GM23248 (cell line): ENCODE data around the gene CCDC85B. TPM values are rescaled to one million over a fixed set of nuclear protein-coding genes. Genes with fewer than 3 reads are reported as not detected.
A peak's percentile ranks its signal among the peaks of the same experiment; 100 is the strongest.

Experiments
- DNase-seq: peaks from one replicate; pipeline ENCODE4 v3.0.0-alpha.2; 2015
- H2AFZ ChIP-seq: fragments of 200-600 bp; sonication (generic); 2 replicates; pipeline ENCODE4 v1.6.1; 2016; ENCODE audit warnings: antibody characterized with exemption
- H3F3A ChIP-seq: fragments of 200-600 bp; sonication (generic); 2 replicates; pipeline ENCODE4 v1.6.1; 2016; ENCODE audit warnings: mild to moderate bottlenecking, antibody characterized with exemption, mixed run types; ENCODE audit not compliant: insufficient read depth
- H3K27ac ChIP-seq: fragments of 200-600 bp; sonication (generic); 2 replicates; pipeline ENCODE4 v1.5.1; 2016; ENCODE audit warnings: mild to moderate bottlenecking
- H3K27me3 ChIP-seq: fragments of 200-600 bp; sonication (generic); replicated peaks from 2 replicates; pipeline ENCODE4 v1.6.1; 2016; ENCODE audit warnings: mild to moderate bottlenecking; ENCODE audit not compliant: insufficient read depth
- H3K36me3 ChIP-seq: fragments of 200-600 bp; sonication (generic); 2 replicates; pipeline ENCODE4 v1.6.1; 2016; ENCODE audit warnings: low read depth, mild to moderate bottlenecking
- H3K4me1 ChIP-seq: fragments of 200-600 bp; sonication (generic); 2 replicates; pipeline ENCODE4 v1.6.1; 2016; ENCODE audit warnings: mild to moderate bottlenecking; ENCODE audit not compliant: insufficient read depth
- H3K4me2 ChIP-seq: fragments of 200-600 bp; sonication (generic); one replicate; pipeline ENCODE4 v1.6.1; 2016; ENCODE audit warnings: mild to moderate bottlenecking; ENCODE audit not compliant: unreplicated experiment
- H3K4me3 ChIP-seq: fragments of 200-600 bp; sonication (generic); 2 replicates; pipeline ENCODE4 v1.5.1; 2016; ENCODE audit warnings: mild to moderate bottlenecking
- H3K79me2 ChIP-seq: fragments of 200-600 bp; sonication (generic); 2 replicates; pipeline ENCODE4 v1.6.1; 2016; ENCODE audit warnings: mild to moderate bottlenecking; ENCODE audit not compliant: insufficient read depth
- H3K9ac ChIP-seq: fragments of 200-600 bp; sonication (generic); 2 replicates; pipeline ENCODE4 v1.6.1; 2016; ENCODE audit warnings: mild to moderate bottlenecking
- H3K9me2 ChIP-seq: fragments of 200-600 bp; sonication (generic); 2 replicates; pipeline ENCODE4 v1.6.1; 2016; ENCODE audit warnings: mixed run types, mild to moderate bottlenecking, moderate library complexity; ENCODE audit not compliant: insufficient read depth
- H3K9me3 ChIP-seq: fragments of 200-600 bp; sonication (generic); one replicate; pipeline ENCODE4 v1.6.1; 2017; ENCODE audit warnings: low read depth
- H4K20me1 ChIP-seq: fragments of 200-600 bp; sonication (generic); 2 replicates; pipeline ENCODE4 v1.6.0; 2016; ENCODE audit not compliant: insufficient read depth
- EZH2 ChIP-seq: fragments of 200-600 bp; sonication (generic); IDR thresholded peaks from 2 replicates; pipeline ENCODE4 v1.6.1; 2018; ENCODE audit warnings: antibody characterized with exemption, mild to moderate bottlenecking; ENCODE audit not compliant: insufficient read depth, poor library complexity, severe bottlenecking
- EZH2phosphoT487 ChIP-seq: fragments of 200-600 bp; sonication (generic); IDR thresholded peaks from 2 replicates; pipeline ENCODE4 v1.6.1; 2018; ENCODE audit warnings: antibody characterized with exemption, moderate library complexity, mild to moderate bottlenecking, low read depth; ENCODE audit not compliant: insufficient read depth
- WGBS, 2 experiments: methylation state at CpG; one replicate each; pipeline ENCODE4 v1.1.6; 2015 to 2017; ENCODE audit warnings: low lambda C conversion rate in 2 of 2, low coverage in 1 of 2; ENCODE audit errors: missing lambda C conversion rate in 2 of 2; 5-methylcytosine and 5-hydroxymethylcytosine counted together
- in situ Hi-C: fragments of 300-500 bp; cut with MboI; formaldehyde crosslinking; loops from 2 replicates; pipeline ENCODE4 v1.15.0; 2020
- polyA plus RNA-seq: library from polyadenylated mRNA; unstranded; fragments of >200 nt; fragmentation: Nextera tagmentation; extraction: Ambion mirVana; gene quantifications from 2 replicates; pipeline ENCODE4 v1.2.1, GENCODE V29; 2016
- total RNA-seq: library from RNA; depleted of rRNA; stranded (reverse); fragments of >200 nt; shearing (Covaris generic); gene quantifications from 2 replicates; pipeline ENCODE4 v1.2.3, GENCODE V29; 2014

Gene CCDC85B
- total and polyA plus RNA-seq, 2 experiments from 2014 or later: 116 to 143 TPM

- peak; percentile 99 for DNase-seq
- Histone ChIP-seq H4K20me1 (peaks cover 17% of the 10 kb centered on the region; the same call in 1 of the 2 replicates), H3F3A (peaks cover 58% of the 10 kb centered on the region), H3K27ac (peak overlapping the region; percentile 84), H2AFZ (peak overlapping the region; percentile 67), H3K27me3 (no peaks in the 10 kb centered on the region), H3K9ac (peak overlapping the region; percentile 90), H3K79me2 (peaks cover 67% of the 10 kb centered on the region), H3K4me2 (peak overlapping the region; percentile 94), H3K36me3 (peaks cover 30% of the 10 kb centered on the region; the same call in 1 of the 2 replicates), H3K4me1 (peaks cover 17% of the 10 kb centered on the region), H3K9me2 (no peaks in the 10 kb centered on the region), H3K4me3 (peak overlapping the region; percentile 92), H3K9me3 (no peaks in the 10 kb centered on the region)
- TF ChIP-seq EZH2phosphoT487 (no peak), EZH2 (no peak)
- WGBS, 2 experiments: 1% methylated on average over 45 to 46 of the region's 46 CpGs
- in situ Hi-C loops: no loop called here
Observed at GRCh38 chr11:65859095-65859811, 31.2 kb upstream of the CCDC85B start.

DNA sequence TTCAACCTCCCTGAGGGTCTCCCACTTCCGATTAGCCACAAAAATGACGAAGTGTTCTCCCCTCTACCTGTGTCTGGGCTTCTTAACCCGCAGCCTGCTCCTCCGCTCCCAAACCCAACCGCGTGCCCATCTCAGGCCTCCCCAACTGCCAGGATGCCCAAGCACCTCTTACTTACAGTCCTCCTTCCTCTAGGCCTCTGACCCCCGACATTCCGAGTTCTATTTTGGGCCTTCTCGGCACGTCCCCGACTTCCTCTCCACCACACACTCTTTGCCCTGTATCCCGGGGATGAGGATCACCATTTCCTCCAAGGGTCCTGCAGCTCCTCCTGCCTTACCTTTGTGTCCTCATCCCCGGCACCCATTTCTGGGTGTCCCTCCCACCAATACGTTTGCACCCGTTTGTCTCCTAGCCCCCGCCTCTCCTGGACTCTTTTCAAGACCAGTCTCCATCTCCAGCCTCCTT lies 30.6 kb upstream of the CCDC85B start:
- H3K9me2 ChIP-seq: no peaks in the 10 kb centered on the region
- peak overlapping the region; percentile 42 for H2AFZ ChIP-seq
- peak overlapping the region; percentile 94 for H3K4me2 ChIP-seq
- peak; percentile 57 for DNase-seq
- peak overlapping the region; percentile 84 for H3K27ac ChIP-seq
- no peaks in the 10 kb centered on the region for H3K9me3 ChIP-seq
- peaks cover 55% of the 10 kb centered on the region for H3F3A ChIP-seq
- H3K27me3 ChIP-seq: no peaks in the 10 kb centered on the region
- peaks cover 61% of the 10 kb centered on the region for H3K79me2 ChIP-seq
- TF ChIP-seq EZH2 (no peak), EZH2phosphoT487 (no peak)
- peaks cover 24% of the 10 kb centered on the region; the same call in 1 of the 2 replicates for H3K36me3 ChIP-seq
- H3K4me1 ChIP-seq: peaks cover 17% of the 10 kb centered on the region
- H3K4me3 ChIP-seq: peak overlapping the region; percentile 92
- H4K20me1 ChIP-seq: peaks cover 11% of the 10 kb centered on the region; the same call in 1 of the 2 replicates
- in situ Hi-C loops: no loop called here
- 0 to 1% methylated on average over 16 of the region's 16 CpGs for WGBS, 2 experiments
- H3K9ac ChIP-seq: peak overlapping the region; percentile 90

DNA sequence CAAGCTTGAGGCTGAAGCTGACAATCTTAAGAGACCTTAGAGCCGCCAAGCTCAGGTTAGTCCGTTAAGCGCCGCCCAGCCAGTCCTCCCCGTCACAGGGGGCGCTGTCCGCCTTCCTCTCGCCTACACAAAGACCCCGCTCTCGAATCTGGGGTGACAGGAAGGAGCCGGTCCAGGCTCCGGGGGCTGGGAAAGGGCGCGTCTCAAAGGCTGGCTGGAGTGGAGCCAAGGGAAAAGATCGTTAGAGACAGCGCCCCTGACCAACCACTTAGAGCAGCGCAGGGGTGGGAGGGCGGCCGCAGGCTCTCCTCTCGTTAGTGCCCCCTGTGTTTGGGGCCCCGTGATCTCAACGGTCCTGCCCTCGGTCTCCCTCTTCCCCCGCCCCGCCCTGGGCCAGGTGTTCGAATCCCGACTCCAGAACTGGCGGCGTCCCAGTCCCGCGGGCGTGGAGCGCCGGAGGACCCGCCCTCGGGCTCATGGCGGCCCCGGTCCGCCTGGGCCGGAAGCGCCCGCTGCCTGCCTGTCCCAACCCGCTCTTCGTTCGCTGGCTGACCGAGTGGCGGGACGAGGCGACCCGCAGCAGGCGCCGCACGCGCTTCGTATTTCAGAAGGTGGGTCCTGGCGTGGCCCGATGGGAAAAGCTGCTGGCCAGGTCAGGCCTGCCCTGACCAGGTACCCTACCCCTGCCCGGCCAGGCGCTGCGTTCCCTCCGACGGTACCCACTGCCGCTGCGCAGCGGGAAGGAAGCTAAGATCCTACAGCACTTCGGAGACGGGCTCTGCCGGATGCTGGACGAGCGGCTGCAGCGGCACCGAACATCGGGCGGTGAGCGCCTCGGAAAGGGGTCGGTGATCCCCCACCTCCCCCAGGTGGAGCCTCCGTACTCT lies 30.0 kb upstream of the CCDC85B start, which contains the start of gene MUS81:
Gene MUS81 (plus strand): TSS at position 156 of the 887 bp plus-strand sequence. CDS start 321 bp downstream, at position 477.
- H3K9me2 ChIP-seq: no peaks in the 10 kb centered on the region
- H3F3A ChIP-seq: peaks cover 49% of the 10 kb centered on the region
- 1% methylated on average over 70 to 72 of the region's 78 CpGs for WGBS, 2 experiments
- peak within 1 kb of the TSS; percentile 90 for H3K9ac ChIP-seq
- peak within 1 kb of the TSS; percentile 67 for H2AFZ ChIP-seq
- peak within 1 kb of the TSS; percentile 84 for H3K27ac ChIP-seq
- TF ChIP-seq EZH2phosphoT487 (no peak), EZH2 (no peak)
- H4K20me1 ChIP-seq: peaks cover 11% of the 10 kb centered on the region; the same call in 1 of the 2 replicates
- no peaks in the 10 kb centered on the region for H3K27me3 ChIP-seq
- no peaks in the 10 kb centered on the region for H3K9me3 ChIP-seq
- in situ Hi-C loops: no loop called here
- peak within 1 kb of the TSS; percentile 92 for H3K4me3 ChIP-seq
- H3K79me2 ChIP-seq: peaks cover 55% of the 10 kb centered on the region
- peaks cover 17% of the 10 kb centered on the region for H3K4me1 ChIP-seq
- peak within 1 kb of the TSS; percentile 94 for H3K4me2 ChIP-seq
- peak; percentile 98 for DNase-seq
- H3K36me3 ChIP-seq: peaks cover 17% of the 10 kb centered on the region; the same call in 1 of the 2 replicates

GRCh38 chr11:65861165-65861505 lies 29.3 kb upstream of the CCDC85B start:
- H3K9me3 ChIP-seq: no peaks in the 10 kb centered on the region
- in situ Hi-C loops: no loop called here
- peak overlapping the region; percentile 84 for H3K27ac ChIP-seq
- peak overlapping the region; percentile 42 for H2AFZ ChIP-seq
- no peak for TF ChIP-seq EZH2phosphoT487
- TF ChIP-seq EZH2: no peak
- no peaks in the 10 kb centered on the region for H3K27me3 ChIP-seq
- peaks cover 9% of the 10 kb centered on the region; the same call in 1 of the 2 replicates for H4K20me1 ChIP-seq
- peaks cover 13% of the 10 kb centered on the region for H3K4me1 ChIP-seq
- peaks cover 11% of the 10 kb centered on the region; the same call in 1 of the 2 replicates for H3K36me3 ChIP-seq
- WGBS, 2 experiments: 6 to 7% methylated on average over 14 of the region's 14 CpGs
- peaks cover 48% of the 10 kb centered on the region for H3K79me2 ChIP-seq
- peaks cover 51% of the 10 kb centered on the region for H3F3A ChIP-seq
- peak overlapping the region; percentile 92 for H3K4me3 ChIP-seq
- no peaks in the 10 kb centered on the region for H3K9me2 ChIP-seq
- H3K4me2 ChIP-seq: peak overlapping the region; percentile 94
- DNase-seq: no peak
- peak overlapping the region; percentile 90 for H3K9ac ChIP-seq
